Activated CD4-positive, alpha-beta memory T cell treated with anti-CD3 and anti-CD28 coated beads for 36 hours (primary cell): ENCODE measurements around the gene NEMP1. TPM values are rescaled to one million over a fixed set of nuclear protein-coding genes. Genes with fewer than 3 reads are reported as not detected.

ENCODE experiments used
- CTCF ChIA-PET: fragments of 350-600 bp; sonication (Branson Sonifier 250); formaldehyde crosslinking; loops from one replicate; lab custom pipeline; 2021; ENCODE audit warnings: antibody characterized with exemption, inconsistent platforms; lab: Charles Lee
- POLR2A ChIA-PET: fragments of 350-600 bp; sonication (Branson Sonifier 250); formaldehyde crosslinking; loops from one replicate; lab custom pipeline; 2021; ENCODE audit warnings: antibody characterized with exemption; lab: Charles Lee
- DNase-seq: peaks from one replicate; pipeline ENCODE4 v3.0.0-alpha.2; 2020
- H3K27ac Mint-ChIP-seq: one replicate; pipeline ENCODE4 v1.8.0; 2021; ENCODE audit warnings: mixed read lengths
- H3K27me3 Mint-ChIP-seq: one replicate; pipeline ENCODE4 v1.8.0; 2021; ENCODE audit warnings: mixed read lengths
- H3K36me3 Mint-ChIP-seq: one replicate; pipeline ENCODE4 v1.8.0; 2021; ENCODE audit warnings: mixed read lengths
- H3K4me1 Mint-ChIP-seq: one replicate; pipeline ENCODE4 v1.8.0; 2021; ENCODE audit warnings: low read depth, mixed read lengths
- H3K4me3 Mint-ChIP-seq: one replicate; pipeline ENCODE4 v1.8.0; 2021; ENCODE audit warnings: mild to moderate bottlenecking, mixed read lengths
- H3K9me3 Mint-ChIP-seq: one replicate; pipeline ENCODE4 v1.8.0; 2021; ENCODE audit warnings: mixed read lengths
- intact Hi-C: fragments of 100-400 bp; cut with micrococcal nuclease; formaldehyde crosslinking; loops from one replicate; pipeline ENCODE4 v1.15.1; 2023
- total RNA-seq, 2 experiments: library from RNA; stranded (reverse); gene quantifications; one replicate each; pipeline ENCODE4 v1.2.3, GENCODE V29; 2021

Gene NEMP1
- total RNA-seq, 2 experiments from 2014 or later = 70.6 to 73.5 TPM

GRCh38 chr12:57105011-57105753 lies 26.6 kb upstream of the NEMP1 start:
- CTCF ChIA-PET = interaction anchor here (0.7 to 1.2 kb wide), 4 partner anchors 10 to 104 kb away, joined by 3 to 4 read pairs (median 3); no protein-coding TSS in a partner anchor
- no peak for DNase-seq
- H3K27ac Mint-ChIP-seq = peak overlapping the region; percentile 24
- H3K36me3 Mint-ChIP-seq = peaks cover 57% of the 10 kb centered on the region
- POLR2A ChIA-PET = interaction anchor here (0.8 to 1.9 kb wide), 2 partner anchors 11 to 13 kb away, joined by 3 to 5 read pairs; no protein-coding TSS in a partner anchor
- H3K27me3 Mint-ChIP-seq = no peaks in the 10 kb centered on the region
- peaks cover 63% of the 10 kb centered on the region for H3K4me1 Mint-ChIP-seq
- H3K4me3 Mint-ChIP-seq = no peak overlapping the region
- intact Hi-C loops = no loop called here
- H3K9me3 Mint-ChIP-seq = no peaks in the 10 kb centered on the region

DNA sequence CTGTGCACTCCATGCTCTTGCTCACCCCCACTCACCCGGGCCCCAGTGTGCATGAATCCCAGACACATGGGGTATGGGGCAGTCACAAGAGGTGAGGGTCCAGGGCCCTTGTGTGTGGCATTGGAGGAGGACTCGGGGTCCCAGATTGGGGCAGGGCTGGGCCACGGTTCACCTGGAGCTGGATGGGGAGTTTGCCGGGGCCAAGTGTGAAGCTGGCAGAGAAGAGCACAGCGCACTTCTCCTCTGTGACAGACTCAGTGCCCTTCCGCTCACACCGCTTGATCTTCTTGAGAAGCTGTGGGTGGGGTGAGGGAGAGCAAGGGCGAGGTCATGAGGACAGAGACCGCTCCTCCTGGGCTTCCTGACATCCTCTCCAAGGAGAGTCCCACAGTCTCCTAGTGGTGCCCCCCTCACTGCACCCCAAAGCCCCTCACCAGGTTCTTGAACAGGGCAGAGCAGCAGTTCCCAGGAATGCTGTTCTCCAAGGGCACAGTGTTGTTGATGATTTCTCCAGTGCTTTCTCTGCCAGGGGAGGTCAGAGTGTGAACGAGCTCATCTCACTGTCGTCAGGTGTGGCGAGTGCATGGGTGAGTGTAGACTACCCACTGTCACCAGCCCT lies 25.8 kb upstream of the NEMP1 start:
- CTCF ChIA-PET = interaction anchor here (1.0 to 2.4 kb wide), 5 partner anchors 7 to 103 kb away, joined by 3 to 10 read pairs (median 3); partner anchors contain the start of gene STAT6
- intact Hi-C loops = no loop called here
- peaks cover 56% of the 10 kb centered on the region for H3K4me1 Mint-ChIP-seq
- no peak overlapping the region for H3K4me3 Mint-ChIP-seq
- H3K27me3 Mint-ChIP-seq = no peaks in the 10 kb centered on the region
- peak overlapping the region; percentile 24 for H3K27ac Mint-ChIP-seq
- peaks cover 61% of the 10 kb centered on the region for H3K36me3 Mint-ChIP-seq
- no peak for DNase-seq
- POLR2A ChIA-PET = interaction anchor here (0.8 to 2.3 kb wide), 4 partner anchors 8 to 12 kb away, joined by 3 to 7 read pairs (median 6); no protein-coding TSS in a partner anchor
- H3K9me3 Mint-ChIP-seq = no peaks in the 10 kb centered on the region

DNA sequence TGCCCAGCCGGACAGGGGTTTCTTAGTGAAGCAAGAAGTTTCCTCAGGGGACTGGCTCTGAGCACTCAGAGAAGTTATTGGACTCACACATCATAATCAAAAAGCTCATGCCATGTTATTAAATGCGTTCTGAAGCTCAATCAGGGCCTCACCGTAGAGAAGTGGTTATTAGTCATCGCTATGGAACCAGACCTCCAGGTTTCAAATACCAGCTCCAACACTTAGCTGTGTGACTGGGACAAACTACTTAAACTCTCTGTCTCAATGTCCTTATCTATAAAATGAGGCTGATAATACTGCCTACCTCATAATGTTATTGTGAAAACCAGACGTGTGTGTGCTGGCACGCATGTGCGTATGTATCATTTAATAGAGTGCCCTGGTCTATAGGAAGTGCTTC lies 25.3 kb upstream of the NEMP1 start:
- peaks cover 66% of the 10 kb centered on the region for H3K36me3 Mint-ChIP-seq
- intact Hi-C loops = no loop called here
- no peak overlapping the region for H3K4me3 Mint-ChIP-seq
- DNase-seq = no peak
- H3K4me1 Mint-ChIP-seq = peaks cover 56% of the 10 kb centered on the region
- H3K27me3 Mint-ChIP-seq = no peaks in the 10 kb centered on the region
- CTCF ChIA-PET = interaction anchor here (1.0 to 2.4 kb wide), 3 partner anchors 8 to 35 kb away, joined by 3 to 10 read pairs (median 3); partner anchors contain the start of gene STAT6
- H3K27ac Mint-ChIP-seq = no peak overlapping the region
- H3K9me3 Mint-ChIP-seq = no peaks in the 10 kb centered on the region
- POLR2A ChIA-PET = interaction anchor here (1.6 to 2.3 kb wide), 2 partner anchors 8 to 10 kb away, joined by 7 read pairs; no protein-coding TSS in a partner anchor

GRCh38 chr12:57101892-57102695 lies 23.5 kb upstream of the NEMP1 start:
- Mint-ChIP-seq H3K4me3 (no peak overlapping the region), H3K36me3 (peaks cover 65% of the 10 kb centered on the region), H3K4me1 (peaks cover 42% of the 10 kb centered on the region), H3K9me3 (no peaks in the 10 kb centered on the region), H3K27me3 (no peaks in the 10 kb centered on the region), H3K27ac (peak overlapping the region; percentile 76)
- POLR2A ChIA-PET = interaction anchor here (2.3 kb wide), 1 partner anchor 8 kb away, joined by 7 read pairs; no protein-coding TSS in a partner anchor
- CTCF ChIA-PET = interaction anchor here (0.8 to 2.4 kb wide), 2 partner anchors 10 to 24 kb away, joined by 4 to 10 read pairs; partner anchors contain the start of gene STAT6
- DNase-seq = no peak
- intact Hi-C loops = no loop called here

DNA sequence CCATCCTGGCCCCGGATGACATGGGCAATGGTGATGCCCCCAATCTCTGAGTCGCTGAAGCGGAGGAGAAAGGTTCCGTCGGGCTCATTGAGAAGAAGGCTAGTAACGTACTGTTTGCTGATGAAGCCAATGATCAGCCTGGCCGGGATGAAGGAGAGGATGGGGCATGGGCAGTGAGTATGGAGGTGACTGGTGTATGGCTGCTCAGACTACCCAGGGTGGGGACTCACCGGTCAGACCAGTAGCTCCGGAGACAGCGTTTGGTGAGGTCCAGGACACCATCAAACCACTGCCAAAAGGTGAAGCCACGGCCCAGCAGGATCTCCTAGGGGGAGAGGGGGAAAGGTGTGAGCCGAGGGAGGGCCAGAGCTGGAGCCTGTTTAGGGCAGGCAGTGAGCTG lies 21.2 kb upstream of the NEMP1 start:
- H3K4me3 Mint-ChIP-seq = no peak overlapping the region
- H3K36me3 Mint-ChIP-seq = peaks cover 60% of the 10 kb centered on the region
- no peaks in the 10 kb centered on the region for H3K27me3 Mint-ChIP-seq
- H3K9me3 Mint-ChIP-seq = no peaks in the 10 kb centered on the region
- no peak for DNase-seq
- peak overlapping the region; percentile 66 for H3K27ac Mint-ChIP-seq
- intact Hi-C loops = no loop called here
- ChIA-PET CTCF (interaction anchor here (1.0 to 14.4 kb wide), 4 partner anchors 12 to 37 kb away, joined by 3 to 251 read pairs (median 34); partner anchors contain the start of genes NEMP1 and STAT6), POLR2A (interaction anchor here (0.5 to 9.6 kb wide), 4 partner anchors 10 to 23 kb away, joined by 3 to 83 read pairs (median 5); partner anchors contain the start of gene STAT6)
- peaks cover 34% of the 10 kb centered on the region for H3K4me1 Mint-ChIP-seq

DNA sequence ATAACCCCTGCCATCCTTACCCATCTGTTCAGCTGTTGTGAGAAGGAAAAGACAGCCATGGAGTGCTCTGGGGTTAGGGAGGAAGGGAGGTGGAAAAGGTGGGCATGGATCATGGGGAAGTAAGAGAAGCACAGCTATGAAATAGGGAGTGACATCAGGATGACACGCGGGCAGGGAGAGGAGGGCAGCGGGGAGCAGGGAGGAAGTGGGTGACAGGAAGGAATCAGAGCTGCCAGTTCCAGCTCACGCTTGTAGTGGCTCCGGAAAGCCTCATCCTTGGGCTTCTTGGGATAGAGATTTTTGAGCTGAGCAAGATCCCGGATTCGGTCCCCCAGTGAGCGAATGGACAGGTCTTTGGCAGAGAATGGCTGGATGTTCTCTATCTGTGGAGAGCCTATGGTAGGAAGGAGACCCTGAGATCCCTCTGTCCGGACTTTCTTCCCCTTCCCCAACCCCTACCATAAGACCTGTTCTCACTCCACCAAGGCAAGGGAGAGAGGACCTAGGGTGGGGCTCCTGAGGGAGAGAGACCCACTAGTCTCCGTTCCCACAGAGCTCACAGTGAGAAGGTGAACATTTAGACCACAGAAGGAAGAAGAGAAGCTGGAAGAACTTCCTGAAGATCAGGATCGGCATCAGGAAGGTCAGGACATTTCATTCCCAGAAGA lies 20.6 kb upstream of the NEMP1 start:
- Mint-ChIP-seq H3K27me3 (no peaks in the 10 kb centered on the region), H3K4me1 (peaks cover 34% of the 10 kb centered on the region), H3K27ac (peak overlapping the region; percentile 65), H3K36me3 (peaks cover 57% of the 10 kb centered on the region), H3K9me3 (no peaks in the 10 kb centered on the region), H3K4me3 (no peak overlapping the region)
- POLR2A ChIA-PET = interaction anchor here (0.5 to 9.6 kb wide), 5 partner anchors 9 to 25 kb away, joined by 3 to 83 read pairs (median 4); partner anchors contain the start of gene STAT6
- intact Hi-C loops = no loop called here
- DNase-seq = no peak
- CTCF ChIA-PET = interaction anchor here (1.0 to 14.4 kb wide), 5 partner anchors 12 to 83 kb away, joined by 3 to 251 read pairs (median 7); partner anchors contain the start of genes NEMP1 and STAT6

- no peaks in the 10 kb centered on the region for H3K27me3 Mint-ChIP-seq
- peaks cover 55% of the 10 kb centered on the region for H3K36me3 Mint-ChIP-seq
- intact Hi-C loops = no loop called here
- no peak for DNase-seq
- ChIA-PET CTCF (interaction anchor here (1.0 to 14.4 kb wide), 4 partner anchors 13 to 83 kb away, joined by 3 to 251 read pairs (median 34); partner anchors contain the start of genes NEMP1 and STAT6), POLR2A (interaction anchor here (0.5 to 9.6 kb wide), 4 partner anchors 8 to 25 kb away, joined by 3 to 83 read pairs (median 6); partner anchors contain the start of gene STAT6)
- peaks cover 32% of the 10 kb centered on the region for H3K4me1 Mint-ChIP-seq
- no peaks in the 10 kb centered on the region for H3K9me3 Mint-ChIP-seq
- peak overlapping the region; percentile 65 for H3K27ac Mint-ChIP-seq
- H3K4me3 Mint-ChIP-seq = no peak overlapping the region
Observed at GRCh38 chr12:57098546-57098945, 20.0 kb upstream of the NEMP1 start.

- POLR2A ChIA-PET = interaction anchor here (1.7 to 9.6 kb wide), 2 partner anchors 10 to 13 kb away, joined by 5 to 83 read pairs; partner anchors contain the start of gene STAT6
- Mint-ChIP-seq H3K27ac (no peak overlapping the region), H3K36me3 (peaks cover 65% of the 10 kb centered on the region)
Observed at GRCh38 chr12:57097554-57097835, 18.9 kb upstream of the NEMP1 start.

GRCh38 chr12:57096748-57097553 lies 18.4 kb upstream of the NEMP1 start:
- peak; percentile 8 for DNase-seq
- Mint-ChIP-seq H3K9me3 (no peaks in the 10 kb centered on the region), H3K36me3 (peaks cover 63% of the 10 kb centered on the region), H3K4me3 (no peak overlapping the region), H3K27me3 (no peaks in the 10 kb centered on the region), H3K27ac (peak overlapping the region; percentile 92), H3K4me1 (peaks cover 41% of the 10 kb centered on the region)
- POLR2A ChIA-PET = interaction anchor here (0.9 to 9.6 kb wide), 4 partner anchors 9 to 32 kb away, joined by 3 to 83 read pairs (median 4); partner anchors contain the start of gene STAT6
- CTCF ChIA-PET = interaction anchor here (7.8 to 14.4 kb wide), 2 partner anchors 15 to 22 kb away, joined by 62 to 251 read pairs; partner anchors contain the start of genes NEMP1 and STAT6
- intact Hi-C loops = no loop called here

More at GRCh38 chr12:57097554-57097835, 18.9 kb upstream of the NEMP1 start:
- intact Hi-C loops = no loop called here
- Mint-ChIP-seq H3K27me3 (no peaks in the 10 kb centered on the region), H3K4me1 (peaks cover 41% of the 10 kb centered on the region), H3K4me3 (no peak overlapping the region), H3K9me3 (no peaks in the 10 kb centered on the region)
- no peak for DNase-seq
- CTCF ChIA-PET = interaction anchor here (0.7 to 14.4 kb wide), 3 partner anchors 10 to 23 kb away, joined by 4 to 251 read pairs (median 62); partner anchors contain the start of genes NEMP1 and STAT6
